ENCODE results near the gene TNS1. TPM values are rescaled to one million over a fixed set of nuclear protein-coding genes. Genes with fewer than 3 reads are reported as not detected.

TNS1 gene
- total and polyA plus RNA-seq, 2 donors from 2014 or later, result 44.8 to 471 TPM

- FAIRE-seq (no peak), DNase-seq (peak; percentile 94 to 98 (median 97))
- peaks cover 0 to 59% (median 26%) of the 10 kb centered on the region in 3 donors for H3K36me3 ChIP-seq (ENCODE audit: control insufficient read depth in 2 of 3, insufficient read depth in 3 of 3, low read length in 3 of 3)
- H3K27me3 ChIP-seq (ENCODE audit: control insufficient read depth, insufficient read depth, low read length), result no peaks in the 10 kb centered on the region
- peak overlapping the region; percentile 45 to 57 (median 50) for H3K4me3 ChIP-seq (ENCODE audit: low read length in 3 of 3)
- H3K9ac ChIP-seq (ENCODE audit: low read length in 3 of 3), result peak overlapping the region in 2 of 3 donors; percentile 14 to 47
- H3K27ac ChIP-seq (ENCODE audit: low read depth in 2 of 2, low read length in 2 of 2), result peak overlapping the region; percentile 76 to 88
- intact Hi-C loops (cut with DNase I), result no loop called here
- peaks cover 4 to 47% (median 36%) of the 10 kb centered on the region in 3 donors for H3K4me1 ChIP-seq (ENCODE audit: control insufficient read depth in 2 of 3, insufficient read depth in 2 of 3, low read depth in 1 of 3, low read length in 3 of 3)
- TF ChIP-seq, protein P1, sequence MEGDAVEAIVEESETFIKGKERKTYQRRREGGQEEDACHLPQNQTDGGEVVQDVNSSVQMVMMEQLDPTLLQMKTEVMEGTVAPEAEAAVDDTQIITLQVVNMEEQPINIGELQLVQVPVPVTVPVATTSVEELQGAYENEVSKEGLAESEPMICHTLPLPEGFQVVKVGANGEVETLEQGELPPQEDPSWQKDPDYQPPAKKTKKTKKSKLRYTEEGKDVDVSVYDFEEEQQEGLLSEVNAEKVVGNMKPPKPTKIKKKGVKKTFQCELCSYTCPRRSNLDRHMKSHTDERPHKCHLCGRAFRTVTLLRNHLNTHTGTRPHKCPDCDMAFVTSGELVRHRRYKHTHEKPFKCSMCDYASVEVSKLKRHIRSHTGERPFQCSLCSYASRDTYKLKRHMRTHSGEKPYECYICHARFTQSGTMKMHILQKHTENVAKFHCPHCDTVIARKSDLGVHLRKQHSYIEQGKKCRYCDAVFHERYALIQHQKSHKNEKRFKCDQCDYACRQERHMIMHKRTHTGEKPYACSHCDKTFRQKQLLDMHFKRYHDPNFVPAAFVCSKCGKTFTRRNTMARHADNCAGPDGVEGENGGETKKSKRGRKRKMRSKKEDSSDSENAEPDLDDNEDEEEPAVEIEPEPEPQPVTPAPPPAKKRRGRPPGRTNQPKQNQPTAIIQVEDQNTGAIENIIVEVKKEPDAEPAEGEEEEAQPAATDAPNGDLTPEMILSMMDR (IDR thresholded peaks at IDR 0.05; ENCODE audit: borderline replicate concordance, extremely low read depth, insufficient read depth), result no peak
- no peaks in the 10 kb centered on the region for H3K9me3 ChIP-seq (ENCODE audit: control insufficient read depth in 2 of 3, insufficient read depth in 1 of 3, low read length in 3 of 3)
Measured at GRCh38 chr2:217858519-217859491, 144.0 kb downstream of the TNS1 start.

DNA sequence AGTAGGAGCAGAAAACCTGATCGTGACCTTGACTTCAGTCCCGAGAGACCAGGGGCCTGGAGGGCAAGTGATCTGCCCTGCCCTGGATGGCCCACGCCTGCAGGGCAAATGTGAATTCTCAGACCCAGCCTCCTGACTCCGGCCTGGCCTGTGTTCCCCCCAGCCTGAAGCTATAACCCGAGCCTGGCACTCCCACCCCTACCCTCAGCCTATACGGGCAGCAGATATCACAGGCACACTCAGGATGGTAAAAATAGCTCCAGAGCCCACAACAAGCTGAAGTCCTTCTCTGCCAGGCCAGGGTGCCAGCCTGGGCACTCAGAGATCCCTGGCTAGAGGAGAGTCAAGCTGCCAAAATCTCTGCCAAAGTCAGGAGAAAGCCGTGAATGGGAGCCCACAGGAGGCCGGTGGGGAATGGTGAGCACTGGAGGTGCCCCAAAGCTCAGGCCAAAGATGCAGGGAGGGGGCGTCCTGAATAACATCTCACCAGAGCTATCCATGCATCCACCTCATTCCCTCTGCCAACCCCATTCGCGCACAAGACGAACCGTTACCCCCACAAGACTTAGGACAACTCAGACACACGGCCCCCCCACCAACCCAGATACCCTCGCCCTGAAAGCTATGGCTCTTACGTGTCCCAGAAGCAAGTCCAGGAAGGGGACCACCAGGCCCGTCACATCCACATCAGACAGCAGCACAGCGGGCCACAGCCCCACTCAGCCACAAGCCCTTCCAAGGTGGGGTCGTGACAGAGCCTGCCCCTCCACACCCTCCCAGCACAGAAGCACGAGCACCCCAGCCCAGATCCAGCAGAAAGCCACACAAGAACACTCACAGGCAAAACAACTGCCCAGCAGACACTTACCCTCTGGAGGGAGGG lies 144.9 kb downstream of the TNS1 start:
- FAIRE-seq (no peak), DNase-seq (no peak)
- TF ChIP-seq, protein P1 (IDR thresholded peaks at IDR 0.05; ENCODE audit: borderline replicate concordance, extremely low read depth, insufficient read depth), result no peak
- H3K9ac ChIP-seq (ENCODE audit: low read length in 3 of 3), result peak overlapping the region in 2 of 3 donors; percentile 14 to 47
- H3K4me1 ChIP-seq (ENCODE audit: control insufficient read depth in 2 of 3, insufficient read depth in 2 of 3, low read depth in 1 of 3, low read length in 3 of 3), result peaks cover 4 to 44% (median 36%) of the 10 kb centered on the region in 3 donors
- intact Hi-C loops (cut with DNase I), result no loop called here
- peak overlapping the region; percentile 45 to 57 (median 50) for H3K4me3 ChIP-seq (ENCODE audit: low read length in 3 of 3)
- peaks cover 0 to 53% (median 21%) of the 10 kb centered on the region in 3 donors for H3K36me3 ChIP-seq (ENCODE audit: control insufficient read depth in 2 of 3, insufficient read depth in 3 of 3, low read length in 3 of 3)
- no peaks in the 10 kb centered on the region for H3K27me3 ChIP-seq (ENCODE audit: control insufficient read depth, insufficient read depth, low read length)
- no peaks in the 10 kb centered on the region for H3K9me3 ChIP-seq (ENCODE audit: control insufficient read depth in 2 of 3, insufficient read depth in 1 of 3, low read length in 3 of 3)
- peak overlapping the region; percentile 76 to 88 for H3K27ac ChIP-seq (ENCODE audit: low read depth in 2 of 2, low read length in 2 of 2)

DNA sequence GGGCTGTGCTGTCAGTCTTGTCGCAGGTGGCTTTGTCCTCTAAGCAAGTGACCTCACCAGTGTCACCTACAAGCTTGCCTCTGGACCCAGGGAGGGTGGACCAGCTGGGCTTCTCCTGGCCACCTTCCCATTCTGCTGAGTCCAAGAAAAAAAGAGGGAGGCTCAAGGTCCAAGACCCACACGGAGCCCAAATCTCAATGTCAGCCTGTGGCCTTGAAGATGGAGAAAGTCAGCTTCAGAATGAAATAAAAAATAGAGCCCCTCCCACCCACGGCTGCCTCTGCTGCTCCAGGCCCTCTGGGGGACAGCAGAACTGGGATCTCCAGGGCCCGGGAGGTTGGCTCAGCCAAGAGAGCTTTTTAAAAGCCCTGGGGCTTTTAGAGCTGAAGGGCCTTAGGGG lies 145.9 kb downstream of the TNS1 start:
- Histone ChIP-seq H3K36me3 (ENCODE audit: control insufficient read depth in 2 of 3, insufficient read depth in 3 of 3, low read length in 3 of 3) (peaks cover 0 to 54% (median 17%) of the 10 kb centered on the region in 3 donors), H3K4me3 (ENCODE audit: low read length in 3 of 3) (no peak overlapping the region), H3K9ac (ENCODE audit: low read length in 3 of 3) (peak overlapping the region in 1 of 3 donors; percentile 37), H3K4me1 (ENCODE audit: control insufficient read depth in 2 of 3, insufficient read depth in 2 of 3, low read depth in 1 of 3, low read length in 3 of 3) (peaks cover 4 to 43% (median 36%) of the 10 kb centered on the region in 3 donors), H3K9me3 (ENCODE audit: control insufficient read depth in 2 of 3, insufficient read depth in 1 of 3, low read length in 3 of 3) (no peaks in the 10 kb centered on the region), H3K27me3 (ENCODE audit: control insufficient read depth, insufficient read depth, low read length) (no peaks in the 10 kb centered on the region), H3K27ac (ENCODE audit: low read depth in 2 of 2, low read length in 2 of 2) (peak overlapping the region in 1 of 2 donors; percentile 88)
- FAIRE-seq (no peak), DNase-seq (no peak)
- intact Hi-C loops (cut with DNase I), result no loop called here
- TF ChIP-seq, protein P1 (IDR thresholded peaks at IDR 0.05; ENCODE audit: borderline replicate concordance, extremely low read depth, insufficient read depth), result no peak
